Liver (tissue), 9 donors: Measurements from ENCODE around the gene ALPK3. TPM values are rescaled to one million over a fixed set of nuclear protein-coding genes. Genes with fewer than 3 reads are reported as not detected.

Experiments used
- DNase-seq: peaks from one replicate; pipeline ENCODE4 v3.0.0-alpha.2; 2017; ENCODE audit warnings: low spot score
- H3K27ac ChIP-seq, 2 donors: one replicate each; pipeline ENCODE4 v1.7.0; 2013; ENCODE audit warnings: inconsistent platforms in 2 of 2, low read length in 2 of 2, control low read depth in 1 of 2, low read depth in 1 of 2, mild to moderate bottlenecking in 1 of 2
- H3K27me3 ChIP-seq, 4 donors: one replicate each; pipeline versions ENCODE4 v1.6.1 to v1.7.0; 2013; ENCODE audit warnings: low read length in 3 of 4, inconsistent platforms in 1 of 4, mild to moderate bottlenecking in 1 of 4, moderate library complexity in 1 of 4; ENCODE audit not compliant: control insufficient read depth in 4 of 4, insufficient read depth in 4 of 4
- H3K36me3 ChIP-seq, 4 donors: one replicate each; pipeline versions ENCODE4 v1.6.1 to v1.7.0; 2013; ENCODE audit warnings: low read length in 3 of 4, mild to moderate bottlenecking in 3 of 4, low read depth in 1 of 4, moderate library complexity in 1 of 4; ENCODE audit not compliant: control insufficient read depth in 4 of 4, insufficient read depth in 3 of 4
- H3K4me1 ChIP-seq, 4 donors: one replicate each; pipeline versions ENCODE4 v1.6.1 to v1.7.0; 2013; ENCODE audit warnings: low read length in 3 of 4, mild to moderate bottlenecking in 3 of 4, moderate library complexity in 1 of 4; ENCODE audit not compliant: control insufficient read depth in 4 of 4, insufficient read depth in 4 of 4
- H3K4me3 ChIP-seq, 3 donors: one replicate each; pipeline versions ENCODE4 v1.6.1 to v1.7.0; 2013; ENCODE audit warnings: low read length in 3 of 3, control low read depth in 1 of 3, low read depth in 1 of 3, mild to moderate bottlenecking in 1 of 3
- H3K9ac ChIP-seq, 2 donors: one replicate each; pipeline ENCODE4 v1.7.0; 2013; ENCODE audit warnings: low read length in 2 of 2, mild to moderate bottlenecking in 2 of 2, moderate library complexity in 2 of 2, control low read depth in 1 of 2, low read depth in 1 of 2
- H3K9me3 ChIP-seq, 4 donors: one replicate each; pipeline versions ENCODE4 v1.6.1 to v1.7.0; 2013; ENCODE audit warnings: low read length in 3 of 4; ENCODE audit not compliant: control insufficient read depth in 4 of 4
- ATF3 ChIP-seq: IDR thresholded peaks from 2 replicates; pipeline ENCODE4 v1.6.1; 2016; ENCODE audit warnings: antibody characterized with exemption
- CTCF ChIP-seq: fragments of 150-350 bp; IDR thresholded peaks from 2 replicates; pipeline ENCODE4 v1.5.1; 2017; ENCODE audit warnings: improper control_type of control experiment, low read depth, low read length; ENCODE audit not compliant: missing input control
- FOXA1 ChIP-seq: IDR thresholded peaks from 2 replicates; pipeline ENCODE4 v1.6.1; 2016; ENCODE audit warnings: antibody characterized with exemption
- GABPA ChIP-seq, 2 donors: IDR thresholded peaks in 1 of 2; conservative IDR thresholded peaks in 1 of 2; 2 replicates each; pipeline ENCODE4 v1.6.1; 2016; ENCODE audit warnings: antibody characterized with exemption in 2 of 2, mild to moderate bottlenecking in 1 of 2, moderate library complexity in 1 of 2
- HNF4A ChIP-seq, 2 donors: conservative IDR thresholded peaks; 2 replicates each; pipeline ENCODE4 v1.6.1; 2016; ENCODE audit warnings: antibody characterized with exemption in 2 of 2, mild to moderate bottlenecking in 2 of 2
- HNF4G ChIP-seq: IDR thresholded peaks from 2 replicates; pipeline ENCODE4 v1.6.1; 2016; ENCODE audit warnings: antibody characterized with exemption
- JUND ChIP-seq, 2 donors: IDR thresholded peaks; 2 replicates each; pipeline ENCODE4 v1.6.1; 2016; ENCODE audit warnings: antibody characterized with exemption in 2 of 2
- MAX ChIP-seq: IDR thresholded peaks from 2 replicates; pipeline ENCODE4 v1.6.1; 2016; ENCODE audit warnings: antibody characterized with exemption
- RAD21 ChIP-seq, 2 donors: IDR thresholded peaks; 2 replicates each; pipeline ENCODE4 v1.6.1; 2016; ENCODE audit warnings: antibody characterized with exemption in 2 of 2, mild to moderate bottlenecking in 2 of 2
- REST ChIP-seq: IDR thresholded peaks from 2 replicates; pipeline ENCODE4 v1.6.1; 2016; ENCODE audit warnings: antibody characterized with exemption, mild to moderate bottlenecking
- RXRA ChIP-seq, 2 donors: IDR thresholded peaks; 2 replicates each; pipeline ENCODE4 v1.6.1; 2017 to 2018; ENCODE audit warnings: antibody characterized with exemption in 2 of 2, mild to moderate bottlenecking in 1 of 2
- SP1 ChIP-seq: IDR thresholded peaks from 2 replicates; pipeline ENCODE4 v1.6.1; 2018; ENCODE audit warnings: antibody characterized with exemption, mild to moderate bottlenecking
- TAF1 ChIP-seq: conservative IDR thresholded peaks from 2 replicates; pipeline ENCODE4 v1.6.1; 2016; ENCODE audit warnings: antibody characterized with exemption, mild to moderate bottlenecking
- YY1 ChIP-seq: IDR thresholded peaks from 2 replicates; pipeline ENCODE4 v1.6.1; 2016; ENCODE audit warnings: antibody characterized with exemption, mild to moderate bottlenecking
- ZBTB33 ChIP-seq: IDR thresholded peaks from 2 replicates; pipeline ENCODE4 v1.6.1; 2016; ENCODE audit warnings: antibody characterized with exemption
- WGBS: extraction: QIAGEN DNeasy Blood & Tissue Kit; methylation state at CpG from one replicate; pipeline ENCODE4 v1.1.7; 2013; 5-methylcytosine and 5-hydroxymethylcytosine counted together
- polyA plus RNA-seq, 2 donors: library from polyadenylated mRNA; stranded (reverse) in 1 of 2; unstranded in 1 of 2; fragments of 200-250 nt in 1 of 2; fragments of >200 nt in 1 of 2; fragmentation: Nextera tagmentation in 1 of 2; extraction: Ambion mirVana in 1 of 2; gene quantifications; one replicate each; pipeline versions ENCODE4 v1.2.1 to v1.2.3, GENCODE V29; 2013 to 2015
- total RNA-seq, 2 donors: library from RNA; depleted of rRNA; stranded (reverse); fragments of >200 nt; gene quantifications; one replicate each; pipeline ENCODE4 v1.2.3, GENCODE V29; 2014
- donor health status: healthy.
- donor health status: healthy.
- donor health status: healthy.
- donor health status: healthy.
- donor health status: healthy.

ALPK3 gene
- total and polyA plus RNA-seq, 4 donors, result 0.96 to 10.0 (median 2.8) TPM

GRCh38 chr15:84831028-84831427 lies 13.9 kb downstream of the ALPK3 start:
- no peak overlapping the region for H3K9ac ChIP-seq
- H3K27me3 ChIP-seq, result no peaks in the 10 kb centered on the region
- WGBS, result 84% methylated on average over 5 of the region's 5 CpGs
- H3K4me1 ChIP-seq, result peaks cover 0 to 9% (median 2%) of the 10 kb centered on the region in 4 donors
- no peak overlapping the region for H3K27ac ChIP-seq
- TF ChIP-seq TAF1, result no peak
- TF ChIP-seq ATF3, result no peak
- no peak for TF ChIP-seq ZBTB33
- TF ChIP-seq SP1, result no peak
- no peak for TF ChIP-seq HNF4A (conservative IDR thresholded peaks at IDR 0.05)
- TF ChIP-seq RXRA (IDR thresholded peaks at IDR 0.05), result no peak
- DNase-seq, result no peak
- H3K36me3 ChIP-seq, result no peaks in the 10 kb centered on the region
- H3K4me3 ChIP-seq, result no peak overlapping the region
- no peaks in the 10 kb centered on the region for H3K9me3 ChIP-seq

GRCh38 chr15:84831613-84832012 lies 14.5 kb downstream of the ALPK3 start:
- Histone ChIP-seq H3K4me3 (no peak overlapping the region), H3K27me3 (no peaks in the 10 kb centered on the region), H3K27ac (no peak overlapping the region), H3K4me1 (peaks cover 0 to 9% (median 2%) of the 10 kb centered on the region in 4 donors), H3K36me3 (no peaks in the 10 kb centered on the region), H3K9ac (no peak overlapping the region), H3K9me3 (no peaks in the 10 kb centered on the region)
- 81% methylated on average over 2 of the region's 2 CpGs for WGBS
- TF ChIP-seq SP1 (no peak), CTCF (no peak), HNF4A (conservative IDR thresholded peaks at IDR 0.05) (no peak), YY1 (no peak), FOXA1 (no peak)
- DNase-seq, result no peak

- no peaks in the 10 kb centered on the region for H3K36me3 ChIP-seq
- H3K27ac ChIP-seq, result peak overlapping the region in 1 of 2 donors; percentile 38
- no peaks in the 10 kb centered on the region for H3K9me3 ChIP-seq
- no peaks in the 10 kb centered on the region for H3K27me3 ChIP-seq
- peaks cover 0 to 9% (median 2%) of the 10 kb centered on the region in 4 donors for H3K4me1 ChIP-seq
- no peak overlapping the region for H3K4me3 ChIP-seq
- H3K9ac ChIP-seq, result no peak overlapping the region
- WGBS, result 62% methylated on average over 2 of the region's 2 CpGs
- DNase-seq, result no peak
- no peak for TF ChIP-seq MAX
- TF ChIP-seq ATF3, result no peak
- TF ChIP-seq JUND (IDR thresholded peaks at IDR 0.05), result peak in 1 of 2 donors; percentile 21
- peak; percentile 33 for TF ChIP-seq FOXA1
- TF ChIP-seq CTCF, result no peak
- peak; percentile 25 for TF ChIP-seq REST
- peak in 1 of 2 donors; percentile 19 for TF ChIP-seq RAD21 (IDR thresholded peaks at IDR 0.05)
- peak; percentile 30 to 57 for TF ChIP-seq HNF4A (conservative IDR thresholded peaks at IDR 0.05)
- TF ChIP-seq YY1, result peak; percentile 28
- TF ChIP-seq GABPA (IDR thresholded peaks at IDR 0.05 in 1 of 2, conservative IDR thresholded peaks at IDR 0.05 in 1 of 2), result no peak
- TF ChIP-seq HNF4G, result no peak
- peak; percentile 63 to 85 for TF ChIP-seq RXRA (IDR thresholded peaks at IDR 0.05)
- TF ChIP-seq SP1, result peak; percentile 42
Observed at GRCh38 chr15:84832448-84833040, 15.4 kb downstream of the ALPK3 start.
